Measurements from ENCODE around the gene C16orf95. TPM values are rescaled to one million over a fixed set of nuclear protein-coding genes. Genes with fewer than 3 reads are reported as not detected.

Gene C16orf95, protein sequence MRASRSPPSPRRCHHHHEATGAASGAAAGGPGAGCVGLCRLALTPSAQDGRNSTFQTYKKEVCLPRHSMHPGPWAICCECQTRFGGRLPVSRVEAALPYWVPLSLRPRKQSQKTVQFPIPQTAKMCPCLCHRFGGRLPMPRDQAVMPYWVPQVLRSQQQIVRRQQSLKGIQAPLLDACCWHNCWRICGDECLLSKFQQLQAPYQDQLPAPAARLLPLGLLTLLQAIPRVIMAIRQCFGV
- total RNA-seq (2021; ENCODE audit: unreplicated experiment) (6.0 TPM), Bru-seq, nascent RNA (percentile 51 among the genes with signal in this experiment), BruChase-seq, experiment 1, labeled RNA remaining after a 2-hour chase (percentile 60 among the genes with signal in this experiment), BruChase-seq, experiment 2, labeled RNA remaining after a 6-hour chase (percentile 56 among the genes with signal in this experiment)
- 10.0 TPM for polyA plus RNA-seq (2012; ENCODE audit: insufficient read length)
- long read RNA-seq, partial matches to known transcripts = 0 of 4 reads
- long read RNA-seq, other reads (novel, unspliced or antisense) = 1 of 4 reads

DNA sequence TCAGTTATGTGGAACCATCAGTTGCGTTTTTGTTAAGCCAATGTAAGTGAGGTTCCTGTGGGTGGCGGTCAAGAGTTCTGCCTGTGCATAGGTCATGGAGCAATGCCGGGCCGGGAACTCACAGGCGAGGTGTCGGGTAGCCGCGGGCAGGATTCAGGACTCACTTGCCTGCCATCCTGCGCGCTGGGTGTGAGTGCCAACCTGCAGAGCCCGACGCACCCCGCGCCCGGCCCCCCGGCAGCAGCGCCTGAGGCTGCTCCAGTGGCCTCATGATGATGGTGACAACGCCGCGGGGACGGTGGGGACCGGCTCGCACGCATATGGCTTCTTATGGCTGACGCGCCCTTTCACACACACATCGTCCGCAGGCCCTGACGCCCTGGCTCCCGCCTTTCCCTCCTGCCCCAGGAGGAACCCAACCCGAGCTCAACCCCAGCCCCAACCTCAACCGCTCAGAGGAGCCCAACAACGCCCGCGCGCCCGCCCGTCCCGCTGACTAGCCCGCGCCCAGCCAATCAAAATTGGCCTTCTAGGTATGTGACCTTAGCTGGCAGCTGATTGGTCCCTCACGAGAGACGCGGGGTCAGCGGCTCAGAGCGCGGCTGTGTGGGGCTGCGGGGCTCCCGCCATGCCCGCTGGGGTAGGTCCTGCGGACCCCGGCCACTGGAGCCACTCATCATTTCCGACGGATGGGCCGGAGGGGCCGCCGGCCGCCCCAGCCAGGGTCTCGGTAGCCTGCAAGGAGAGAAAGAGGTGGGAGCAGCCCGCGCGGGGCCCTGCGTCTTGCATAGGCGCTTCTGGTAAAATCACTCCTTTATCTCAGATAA is at the start of gene C16orf95:
Gene C16orf95, minus strand, starts transcription at position 470 of the 827 bp plus-strand sequence. Its CDS starts 150 bp downstream, at position 320.
- CTCF ChIA-PET = no interaction called here
- peak within 1 kb of the TSS; percentile 92 for H3K27ac ChIP-seq (ENCODE audit: low read length)
- TF ChIP-seq, protein P1, sequence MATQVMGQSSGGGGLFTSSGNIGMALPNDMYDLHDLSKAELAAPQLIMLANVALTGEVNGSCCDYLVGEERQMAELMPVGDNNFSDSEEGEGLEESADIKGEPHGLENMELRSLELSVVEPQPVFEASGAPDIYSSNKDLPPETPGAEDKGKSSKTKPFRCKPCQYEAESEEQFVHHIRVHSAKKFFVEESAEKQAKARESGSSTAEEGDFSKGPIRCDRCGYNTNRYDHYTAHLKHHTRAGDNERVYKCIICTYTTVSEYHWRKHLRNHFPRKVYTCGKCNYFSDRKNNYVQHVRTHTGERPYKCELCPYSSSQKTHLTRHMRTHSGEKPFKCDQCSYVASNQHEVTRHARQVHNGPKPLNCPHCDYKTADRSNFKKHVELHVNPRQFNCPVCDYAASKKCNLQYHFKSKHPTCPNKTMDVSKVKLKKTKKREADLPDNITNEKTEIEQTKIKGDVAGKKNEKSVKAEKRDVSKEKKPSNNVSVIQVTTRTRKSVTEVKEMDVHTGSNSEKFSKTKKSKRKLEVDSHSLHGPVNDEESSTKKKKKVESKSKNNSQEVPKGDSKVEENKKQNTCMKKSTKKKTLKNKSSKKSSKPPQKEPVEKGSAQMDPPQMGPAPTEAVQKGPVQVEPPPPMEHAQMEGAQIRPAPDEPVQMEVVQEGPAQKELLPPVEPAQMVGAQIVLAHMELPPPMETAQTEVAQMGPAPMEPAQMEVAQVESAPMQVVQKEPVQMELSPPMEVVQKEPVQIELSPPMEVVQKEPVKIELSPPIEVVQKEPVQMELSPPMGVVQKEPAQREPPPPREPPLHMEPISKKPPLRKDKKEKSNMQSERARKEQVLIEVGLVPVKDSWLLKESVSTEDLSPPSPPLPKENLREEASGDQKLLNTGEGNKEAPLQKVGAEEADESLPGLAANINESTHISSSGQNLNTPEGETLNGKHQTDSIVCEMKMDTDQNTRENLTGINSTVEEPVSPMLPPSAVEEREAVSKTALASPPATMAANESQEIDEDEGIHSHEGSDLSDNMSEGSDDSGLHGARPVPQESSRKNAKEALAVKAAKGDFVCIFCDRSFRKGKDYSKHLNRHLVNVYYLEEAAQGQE (IDR thresholded peaks at IDR 0.05; ENCODE audit: insufficient read depth in 1 of 2, low read depth in 2 of 2, low read length in 1 of 2) = no peak
- TF ChIP-seq TCF7L2 (IDR thresholded peaks at IDR 0.05; ENCODE audit: low read depth, low read length) = no peak
- peak; percentile 72 for TF ChIP-seq POLR2AphosphoS5 (IDR thresholded peaks at IDR 0.05; ENCODE audit: low read depth, low read length)
- TF ChIP-seq SIN3A (IDR thresholded peaks at IDR 0.05; ENCODE audit: borderline replicate concordance, insufficient read depth, low read depth, low read length) = no peak; the same call in 1 of the 2 replicates
- TF ChIP-seq, protein P2, sequence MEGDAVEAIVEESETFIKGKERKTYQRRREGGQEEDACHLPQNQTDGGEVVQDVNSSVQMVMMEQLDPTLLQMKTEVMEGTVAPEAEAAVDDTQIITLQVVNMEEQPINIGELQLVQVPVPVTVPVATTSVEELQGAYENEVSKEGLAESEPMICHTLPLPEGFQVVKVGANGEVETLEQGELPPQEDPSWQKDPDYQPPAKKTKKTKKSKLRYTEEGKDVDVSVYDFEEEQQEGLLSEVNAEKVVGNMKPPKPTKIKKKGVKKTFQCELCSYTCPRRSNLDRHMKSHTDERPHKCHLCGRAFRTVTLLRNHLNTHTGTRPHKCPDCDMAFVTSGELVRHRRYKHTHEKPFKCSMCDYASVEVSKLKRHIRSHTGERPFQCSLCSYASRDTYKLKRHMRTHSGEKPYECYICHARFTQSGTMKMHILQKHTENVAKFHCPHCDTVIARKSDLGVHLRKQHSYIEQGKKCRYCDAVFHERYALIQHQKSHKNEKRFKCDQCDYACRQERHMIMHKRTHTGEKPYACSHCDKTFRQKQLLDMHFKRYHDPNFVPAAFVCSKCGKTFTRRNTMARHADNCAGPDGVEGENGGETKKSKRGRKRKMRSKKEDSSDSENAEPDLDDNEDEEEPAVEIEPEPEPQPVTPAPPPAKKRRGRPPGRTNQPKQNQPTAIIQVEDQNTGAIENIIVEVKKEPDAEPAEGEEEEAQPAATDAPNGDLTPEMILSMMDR (IDR thresholded peaks at IDR 0.05) = peak; percentile 77
- no TSS peak for BruUV-seq (replicated peaks)
- H3K4me1 ChIP-seq (ENCODE audit: control insufficient read depth, insufficient read depth, low read length) = no peaks in the 10 kb centered on the region
- H3K4me3 ChIP-seq (ENCODE audit: low read depth in 2 of 2, low read length in 2 of 2) = peak within 1 kb of the TSS; percentile 89 to 97
- no peaks in the 10 kb centered on the region for H3K9me3 ChIP-seq (ENCODE audit: control insufficient read depth, insufficient read depth, low read depth, low read length)
- peak; percentile 67 for DNase-seq (ENCODE audit: low read depth, low spot score)
- H3K27me3 ChIP-seq (ENCODE audit: control insufficient read depth, insufficient read depth, low read length) = no peaks in the 10 kb centered on the region
- in situ Hi-C loops (cut with HindIII; ENCODE audit: low pct_unique_long_range_greater_than_20kb, low sequenced_read_pairs) (no loop called here), intact Hi-C loops (cut with micrococcal nuclease; ENCODE audit: unreplicated experiment) (no loop called here)
- ATAC-seq = peak; percentile 98
- POLR2A ChIA-PET = interaction anchor here (0.5 to 0.6 kb wide), 2 partner anchors 104 to 731 kb away, joined by 3 to 5 read pairs; no protein-coding TSS in a partner anchor
- H3K36me3 ChIP-seq (ENCODE audit: control insufficient read depth, insufficient read depth, low read length) = peaks cover 12% of the 10 kb centered on the region; the same call in 1 of the 2 replicates

DNA sequence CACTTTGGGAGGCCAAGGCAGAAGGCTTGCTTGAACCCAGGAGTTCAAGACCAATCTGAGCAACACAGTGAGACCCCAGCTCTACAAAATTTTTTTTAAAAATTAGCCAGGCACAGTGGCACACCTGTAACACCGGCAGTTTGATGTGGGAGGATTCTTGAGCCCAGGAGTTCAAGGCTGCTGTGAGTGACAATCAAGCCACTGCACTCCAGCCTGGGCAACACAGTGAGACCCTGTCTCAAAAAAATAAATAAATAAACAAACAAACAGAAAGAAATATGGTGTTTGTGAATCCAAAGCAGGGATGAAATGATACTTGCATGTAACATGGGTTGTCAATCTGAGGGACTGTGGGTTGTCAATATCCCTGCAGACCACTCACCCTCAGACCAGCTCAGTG is 49.7 kb upstream of the C16orf95 start:
- POLR2A ChIA-PET = interaction anchor here (0.6 kb wide), 1 partner anchor 102 kb away, joined by 3 read pairs; no protein-coding TSS in a partner anchor

More for the DNA sequence above, 49.7 kb upstream of the C16orf95 start:
- DNase-seq (ENCODE audit: low read depth, low spot score) (no peak), ATAC-seq (no peak)
- no TSS peak for BruUV-seq (replicated peaks)
- Histone ChIP-seq H3K27me3 (ENCODE audit: control insufficient read depth, insufficient read depth, low read length) (no peaks in the 10 kb centered on the region), H3K4me3 (ENCODE audit: low read depth in 2 of 2, low read length in 2 of 2) (no peak overlapping the region), H3K9me3 (ENCODE audit: control insufficient read depth, insufficient read depth, low read depth, low read length) (no peaks in the 10 kb centered on the region), H3K27ac (ENCODE audit: low read length) (no peak overlapping the region), H3K4me1 (ENCODE audit: control insufficient read depth, insufficient read depth, low read length) (no peaks in the 10 kb centered on the region), H3K36me3 (ENCODE audit: control insufficient read depth, insufficient read depth, low read length) (no peaks in the 10 kb centered on the region)
- CTCF ChIA-PET = no interaction called here
- intact Hi-C loops (cut with micrococcal nuclease; ENCODE audit: unreplicated experiment) = no loop called here
- in situ Hi-C loops (cut with HindIII; ENCODE audit: low pct_unique_long_range_greater_than_20kb, low sequenced_read_pairs) = no loop called here
- TF ChIP-seq, protein P2 (IDR thresholded peaks at IDR 0.05) = no peak
- TF ChIP-seq, protein P1 (IDR thresholded peaks at IDR 0.05; ENCODE audit: insufficient read depth in 1 of 2, low read depth in 2 of 2, low read length in 1 of 2) = no peak
- TF ChIP-seq POLR2AphosphoS5 (IDR thresholded peaks at IDR 0.05; ENCODE audit: low read depth, low read length) (no peak), SIN3A (IDR thresholded peaks at IDR 0.05; ENCODE audit: borderline replicate concordance, insufficient read depth, low read depth, low read length) (no peak), TCF7L2 (IDR thresholded peaks at IDR 0.05; ENCODE audit: low read depth, low read length) (no peak)
